ENCODE data around the gene SLX4.

The SLX4 gene

DNA sequence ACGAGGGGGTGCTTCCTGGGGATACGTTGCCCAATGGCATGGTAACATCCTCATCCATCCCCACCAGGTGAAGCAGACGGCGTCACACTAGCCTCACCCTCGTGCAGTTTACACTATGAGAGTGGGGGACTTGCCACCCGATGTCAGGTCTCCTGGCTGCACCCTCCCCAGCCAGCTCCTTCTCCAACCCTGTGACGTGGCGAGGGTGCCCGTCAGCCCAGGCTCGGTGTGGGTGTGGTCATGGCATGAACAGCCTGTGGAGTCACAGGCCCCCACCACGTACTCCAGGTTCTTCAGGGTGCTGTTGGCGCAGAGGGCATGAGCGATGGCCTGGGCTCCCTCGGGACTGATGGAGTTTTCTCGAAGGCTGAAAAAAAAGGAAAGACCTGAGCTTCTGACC lies 62.5 kb downstream of the SLX4 start:
- no peak for DNase-seq

DNA sequence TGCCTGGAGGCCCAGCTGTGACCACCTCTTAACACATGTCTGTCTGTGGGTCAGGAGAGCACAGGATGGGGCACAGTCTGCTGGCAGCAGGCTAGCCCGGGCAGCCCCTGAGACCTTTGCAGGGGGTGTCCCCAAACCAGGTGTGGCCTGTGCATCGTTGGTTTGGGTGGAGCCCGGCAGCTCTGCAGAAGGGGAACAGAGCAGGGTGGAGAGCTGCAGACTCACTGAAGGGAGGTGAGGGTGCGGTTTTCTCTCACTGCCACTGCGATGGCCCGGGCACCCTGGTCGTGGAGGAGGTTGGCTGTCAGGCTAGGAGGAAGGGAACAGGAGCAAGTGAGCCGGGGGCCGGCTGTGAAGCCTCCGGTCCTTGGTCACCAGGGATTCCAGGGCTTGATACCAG lies 63.0 kb downstream of the SLX4 start:
- DNase-seq = no peak

DNA sequence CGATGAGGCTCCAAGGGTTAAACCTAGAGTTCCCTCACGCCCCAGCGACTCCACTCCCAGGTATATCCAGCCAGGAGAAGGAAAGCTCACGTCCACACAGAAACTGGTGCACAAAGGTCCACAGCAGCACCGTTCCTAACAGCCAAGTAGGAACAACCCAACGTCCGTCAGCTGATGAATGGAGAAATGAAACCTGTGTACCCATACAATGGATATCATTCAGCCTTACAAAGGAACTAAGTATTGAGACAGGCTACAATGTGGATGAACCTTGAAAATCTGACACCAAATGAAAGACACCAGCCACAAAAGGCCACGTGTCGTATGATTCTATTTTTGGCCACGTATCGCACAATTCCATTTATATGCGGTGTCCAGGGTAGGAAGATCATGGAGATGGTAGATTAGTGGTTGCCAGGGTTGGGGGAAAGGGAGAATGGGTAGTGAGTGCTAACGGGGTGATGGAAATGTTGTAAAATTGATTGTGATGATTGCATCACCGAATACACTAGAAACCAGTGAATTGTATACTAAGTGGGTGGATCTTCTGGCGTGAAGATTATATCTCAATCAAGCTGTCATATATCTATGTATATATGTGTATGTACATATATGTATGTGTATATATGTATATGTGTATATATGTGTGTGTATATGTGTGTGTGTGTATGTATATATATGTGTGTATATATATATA lies 64.3 kb downstream of the SLX4 start:
- no peak for DNase-seq

DNA sequence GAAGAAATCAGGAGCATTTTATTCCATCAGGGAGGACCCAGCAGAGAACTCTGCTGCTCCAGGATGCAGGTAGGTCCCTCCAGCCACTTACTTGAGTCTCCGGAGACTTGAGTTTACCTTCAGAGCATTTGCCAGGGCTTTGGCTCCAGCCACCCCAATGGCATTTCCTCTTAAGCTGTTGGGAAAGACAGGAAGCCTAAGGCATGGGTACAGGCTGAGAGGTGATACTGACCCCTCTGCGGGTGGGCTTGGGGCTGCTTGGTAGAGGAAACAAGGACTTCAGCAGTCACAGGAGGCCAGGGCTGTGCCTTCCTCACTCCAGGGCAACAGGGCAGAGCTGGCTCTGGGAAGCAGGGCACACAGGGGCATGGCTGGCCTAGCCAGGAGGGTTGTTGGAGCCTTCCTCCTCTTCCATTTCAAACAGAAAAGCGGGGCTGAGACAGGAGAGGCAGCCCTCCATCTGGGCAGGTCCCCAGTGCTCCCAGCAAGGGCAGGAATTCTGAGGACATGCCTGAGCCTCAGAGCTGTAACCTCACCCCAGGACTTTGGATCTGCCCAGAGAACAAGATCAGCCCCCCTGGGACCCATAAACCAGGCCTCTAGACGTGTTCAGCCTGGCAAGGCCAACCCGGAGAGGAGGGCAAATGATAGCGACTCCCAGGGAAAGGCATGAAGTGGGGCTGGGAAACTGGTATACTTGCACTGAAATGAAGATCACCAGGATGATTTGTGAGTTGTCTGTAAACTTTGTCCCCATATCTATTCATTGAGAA lies 68.6 kb downstream of the SLX4 start:
- no peak for DNase-seq

DNA sequence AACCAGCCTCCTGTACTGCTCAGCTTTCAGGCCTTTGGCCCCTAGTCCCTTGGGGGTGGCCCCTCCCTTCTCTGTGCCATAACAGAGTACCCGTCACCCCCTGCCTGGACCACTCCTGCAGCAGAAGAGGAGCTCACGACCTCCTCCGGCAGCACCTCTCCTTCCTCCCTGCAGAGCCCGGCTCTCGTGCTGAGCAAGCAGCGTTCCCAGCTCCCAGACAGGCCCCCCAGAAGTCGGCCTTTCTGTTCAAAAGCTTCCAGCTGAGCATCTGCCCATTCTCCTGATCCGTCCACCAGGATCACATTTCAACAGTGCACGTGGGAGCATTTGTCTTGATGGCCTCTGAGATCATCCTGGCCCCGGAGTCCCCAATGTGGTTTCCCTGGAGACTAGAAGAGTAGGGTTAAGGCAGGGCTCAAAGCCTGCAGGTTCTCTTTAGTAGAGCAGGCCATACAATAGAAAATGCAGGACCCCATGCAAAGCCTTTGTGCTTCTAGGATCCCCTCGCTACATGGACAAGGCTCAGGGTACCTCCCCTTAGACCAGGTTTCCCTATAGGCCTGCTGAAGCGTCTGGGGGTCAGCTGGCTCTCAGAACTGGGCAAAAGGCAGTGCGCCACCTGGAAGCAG lies 69.8 kb downstream of the SLX4 start:
- no peak for DNase-seq

DNA sequence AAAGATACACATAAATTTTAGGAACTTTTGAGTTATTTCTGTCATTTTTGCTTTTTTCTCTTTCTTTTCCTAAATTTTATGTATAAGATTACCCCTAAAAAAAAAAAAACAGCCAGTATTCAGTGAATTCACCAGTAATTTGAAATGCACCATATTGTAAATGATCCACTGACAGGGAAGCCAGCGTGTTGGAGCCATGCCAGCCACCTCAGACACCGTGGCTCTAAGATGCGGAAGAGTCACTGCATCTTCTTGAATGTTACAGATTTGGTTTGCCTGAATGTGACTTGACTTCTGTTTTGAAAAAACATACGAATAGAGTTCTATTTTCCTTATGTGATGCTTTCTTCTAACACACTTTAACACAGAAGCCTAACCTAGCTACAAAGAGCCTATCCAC lies 73.2 kb downstream of the SLX4 start:
- DNase-seq = no peak

DNA sequence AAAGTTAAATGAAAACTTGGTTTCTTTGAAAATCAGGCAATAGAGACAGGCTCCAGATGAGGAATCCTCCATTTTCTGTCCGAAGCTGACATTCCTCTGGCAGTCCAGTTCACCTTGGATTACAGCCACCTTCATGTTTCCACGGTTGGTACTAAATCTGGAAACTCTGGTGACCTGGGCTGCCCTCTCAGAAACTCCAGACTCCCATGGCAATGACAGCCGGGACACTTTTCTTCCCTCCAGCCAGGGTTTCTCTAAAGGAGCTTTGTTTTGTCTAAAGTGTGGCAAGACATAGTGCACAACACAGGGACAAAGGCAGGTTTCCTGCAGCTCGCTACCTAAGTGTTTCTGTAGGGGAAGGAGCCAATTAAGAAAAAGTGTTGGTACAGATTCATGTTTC lies 74.6 kb downstream of the SLX4 start:
- no peak for DNase-seq

DNA sequence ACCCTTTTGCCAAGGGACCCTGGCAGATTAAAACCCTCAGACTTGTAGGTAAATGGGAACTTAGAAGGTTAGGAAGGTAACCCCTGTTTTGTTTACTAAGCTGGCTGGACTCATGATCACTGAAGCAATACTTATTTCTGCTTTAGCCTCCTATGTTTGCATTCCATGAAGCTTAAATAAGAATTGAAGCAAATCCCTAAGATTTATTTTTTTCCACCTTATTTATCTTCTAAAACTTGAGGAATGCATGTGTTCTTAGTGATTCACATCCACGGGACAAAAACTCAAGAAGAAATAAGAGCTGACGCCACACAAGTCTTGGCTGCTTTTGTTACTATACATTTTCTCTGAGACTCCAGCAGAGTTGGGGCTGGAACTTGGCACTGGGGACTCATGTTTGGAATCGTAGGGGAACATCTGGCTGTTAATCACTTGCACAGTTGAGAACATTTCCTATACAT lies 75.1 kb downstream of the SLX4 start:
- no peak for DNase-seq

DNA sequence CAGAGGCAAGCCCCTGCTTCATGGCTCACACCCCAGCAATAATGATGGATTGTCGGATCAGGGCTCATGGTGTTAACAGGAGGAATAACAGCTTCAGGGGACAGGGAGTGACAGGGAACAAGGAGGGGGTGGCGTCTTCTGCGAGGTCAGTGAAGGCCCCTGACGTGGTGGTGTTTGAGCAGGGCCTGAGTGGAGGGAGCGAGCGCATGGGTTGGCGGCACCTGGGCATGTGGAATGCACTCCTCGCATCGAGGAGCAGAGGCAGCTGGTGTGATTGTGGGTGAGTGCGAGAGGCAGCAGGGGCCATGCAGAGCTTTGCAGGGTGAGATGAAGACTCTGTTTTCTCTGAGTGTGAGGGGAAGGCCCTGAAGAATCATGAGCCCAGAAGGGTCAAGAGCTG lies 77.3 kb downstream of the SLX4 start:
- no peak for DNase-seq

DNA sequence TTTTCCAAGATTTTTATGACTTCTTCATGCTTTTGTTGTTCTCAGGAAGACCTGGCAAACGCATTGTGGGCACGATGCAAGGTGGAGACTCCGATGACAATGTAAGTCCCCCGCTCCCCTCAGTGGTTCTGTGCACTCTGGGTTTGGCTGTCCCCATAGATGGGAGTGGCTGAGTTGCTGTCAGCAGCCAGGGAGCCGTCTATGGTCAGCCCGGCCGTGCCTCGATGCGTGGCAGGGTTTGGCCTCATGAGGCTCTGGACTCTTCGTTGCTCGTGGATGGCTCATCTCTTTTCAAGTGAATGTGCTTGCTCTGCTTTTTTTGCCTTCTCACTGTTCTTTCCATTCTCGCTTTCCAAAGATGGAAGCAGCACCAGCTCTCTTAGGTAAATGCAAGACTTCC lies 78.7 kb downstream of the SLX4 start:
- no peak for DNase-seq

Measured in islet precursor cell (in vitro differentiated cells).